ENCODE results near the gene RIMS4. TPM values are rescaled to one million over a fixed set of nuclear protein-coding genes. Genes with fewer than 3 reads are reported as not detected.

The RIMS4 gene
- polyA plus RNA-seq, 1 donor from 2014 or later = not detected

DNA sequence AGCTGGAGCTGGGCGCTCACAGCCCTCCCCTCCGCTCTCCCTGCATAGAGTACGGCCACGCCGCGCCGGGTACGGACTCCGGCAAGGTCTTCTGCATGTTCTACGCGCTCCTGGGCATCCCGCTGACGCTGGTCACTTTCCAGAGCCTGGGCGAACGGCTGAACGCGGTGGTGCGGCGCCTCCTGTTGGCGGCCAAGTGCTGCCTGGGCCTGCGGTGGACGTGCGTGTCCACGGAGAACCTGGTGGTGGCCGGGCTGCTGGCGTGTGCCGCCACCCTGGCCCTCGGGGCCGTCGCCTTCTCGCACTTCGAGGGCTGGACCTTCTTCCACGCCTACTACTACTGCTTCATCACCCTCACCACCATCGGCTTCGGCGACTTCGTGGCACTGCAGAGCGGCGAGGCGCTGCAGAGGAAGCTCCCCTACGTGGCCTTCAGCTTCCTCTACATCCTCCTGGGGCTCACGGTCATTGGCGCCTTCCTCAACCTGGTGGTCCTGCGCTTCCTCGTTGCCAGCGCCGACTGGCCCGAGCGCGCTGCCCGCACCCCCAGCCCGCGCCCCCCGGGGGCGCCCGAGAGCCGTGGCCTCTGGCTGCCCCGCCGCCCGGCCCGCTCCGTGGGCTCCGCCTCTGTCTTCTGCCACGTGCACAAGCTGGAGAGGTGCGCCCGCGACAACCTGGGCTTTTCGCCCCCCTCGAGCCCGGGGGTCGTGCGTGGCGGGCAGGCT, 60.1 kb downstream of the RIMS4 start:
- H3K4me3 Mint-ChIP-seq = no peak overlapping the region
- peaks cover 25% of the 10 kb centered on the region for H3K27me3 Mint-ChIP-seq
- no peak overlapping the region for H3K27ac Mint-ChIP-seq
- H3K9me3 Mint-ChIP-seq = no peaks in the 10 kb centered on the region
- no peaks in the 10 kb centered on the region for H3K36me3 Mint-ChIP-seq
- peaks cover 0 to 5% (median 4%) of the 10 kb centered on the region in 3 donors for H3K4me1 Mint-ChIP-seq

DNA sequence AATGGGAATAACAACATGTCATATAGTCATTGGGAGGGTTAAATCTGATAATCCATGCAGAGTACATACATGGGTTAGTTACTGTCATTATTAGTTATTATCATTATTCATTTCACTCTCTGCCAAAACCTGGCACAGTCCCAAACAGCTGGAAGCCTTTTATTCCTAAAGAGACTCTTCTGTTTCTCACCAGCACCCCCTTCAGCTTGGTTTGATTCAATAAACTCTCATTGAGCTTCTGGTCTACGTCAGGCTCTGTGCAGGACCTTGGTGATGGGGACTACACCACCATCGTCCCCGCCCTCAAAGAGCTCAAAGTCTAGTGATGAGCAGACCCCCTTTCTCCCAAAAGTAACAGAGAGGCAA, 62.4 kb downstream of the RIMS4 start:
- Mint-ChIP-seq H3K9me3 (no peaks in the 10 kb centered on the region), H3K4me1 (peaks cover 0 to 7% (median 5%) of the 10 kb centered on the region in 3 donors), H3K4me3 (no peak overlapping the region), H3K36me3 (peaks cover 2% of the 10 kb centered on the region), H3K27me3 (peaks cover 32% of the 10 kb centered on the region), H3K27ac (no peak overlapping the region)

- peaks cover 0 to 7% (median 5%) of the 10 kb centered on the region in 3 donors for H3K4me1 Mint-ChIP-seq
- H3K36me3 Mint-ChIP-seq = peaks cover 2% of the 10 kb centered on the region
- H3K9me3 Mint-ChIP-seq = no peaks in the 10 kb centered on the region
- H3K27me3 Mint-ChIP-seq = peaks cover 31% of the 10 kb centered on the region
- peak overlapping the region in 2 of 3 donors; percentile 13 to 17 for H3K27ac Mint-ChIP-seq
- H3K4me3 Mint-ChIP-seq = peak overlapping the region in 3 of 4 donors; percentile 15 to 82 (median 53)
Observed at GRCh38 chr20:44747166-44748004, 63.0 kb downstream of the RIMS4 start.

- Mint-ChIP-seq H3K36me3 (peaks cover 2% of the 10 kb centered on the region), H3K27ac (no peak overlapping the region)
Observed at GRCh38 chr20:44746367-44747165, 63.8 kb downstream of the RIMS4 start.

DNA sequence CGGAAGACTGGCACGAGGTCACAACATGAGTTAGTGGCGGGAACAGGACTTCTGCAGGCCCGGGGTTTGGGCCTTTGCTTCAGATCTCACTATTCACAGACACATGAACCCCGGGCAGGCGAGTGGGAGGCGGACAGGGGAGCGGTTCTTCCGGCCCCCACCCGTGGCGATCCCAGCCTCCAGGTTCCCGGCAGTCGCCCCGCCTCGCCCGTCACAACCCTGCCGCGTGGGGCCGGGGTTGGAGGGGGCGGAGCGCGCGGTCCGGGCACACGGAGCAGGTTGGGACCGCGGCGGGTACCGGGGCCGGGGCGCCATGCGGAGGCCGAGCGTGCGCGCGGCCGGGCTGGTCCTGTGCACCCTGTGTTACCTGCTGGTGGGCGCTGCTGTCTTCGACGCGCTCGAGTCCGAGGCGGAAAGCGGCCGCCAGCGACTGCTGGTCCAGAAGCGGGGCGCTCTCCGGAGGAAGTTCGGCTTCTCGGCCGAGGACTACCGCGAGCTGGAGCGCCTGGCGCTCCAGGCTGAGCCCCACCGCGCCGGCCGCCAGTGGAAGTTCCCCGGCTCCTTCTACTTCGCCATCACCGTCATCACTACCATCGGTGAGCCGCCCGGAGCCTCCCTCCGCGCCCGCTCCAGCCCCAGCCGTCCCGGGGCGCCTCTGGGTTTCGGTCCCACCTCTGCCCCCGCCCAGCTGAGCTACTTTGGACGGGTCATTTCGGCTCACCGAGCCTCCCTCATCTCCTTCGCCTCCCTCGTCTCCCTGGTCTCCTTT, 64.6 kb downstream of the RIMS4 start, which contains the start of gene KCNK15:
KCNK15 (plus strand) TSS at position 268 of the 769 bp plus-strand sequence; CDS start at position 314, 46 bp downstream.
- Mint-ChIP-seq H3K4me3 (peak within 1 kb of the TSS; percentile 18 to 88 (median 67)), H3K36me3 (peaks cover 2% of the 10 kb centered on the region), H3K9me3 (no peaks in the 10 kb centered on the region), H3K27ac (no peak within 1 kb of the TSS), H3K27me3 (peaks cover 32% of the 10 kb centered on the region), H3K4me1 (peaks cover 0 to 7% (median 5%) of the 10 kb centered on the region in 3 donors)

More at GRCh38 chr20:44746367-44747165, 63.8 kb downstream of the RIMS4 start:
- Mint-ChIP-seq H3K4me3 (peak overlapping the region; percentile 18 to 88 (median 67)), H3K9me3 (no peaks in the 10 kb centered on the region), H3K27me3 (peaks cover 32% of the 10 kb centered on the region), H3K4me1 (peaks cover 0 to 7% (median 5%) of the 10 kb centered on the region in 3 donors)

- H3K9me3 Mint-ChIP-seq = no peaks in the 10 kb centered on the region
- peaks cover 0 to 7% (median 5%) of the 10 kb centered on the region in 3 donors for H3K4me1 Mint-ChIP-seq
- H3K4me3 Mint-ChIP-seq = peak overlapping the region in 3 of 4 donors; percentile 25 to 63 (median 45)
- peaks cover 31% of the 10 kb centered on the region for H3K27me3 Mint-ChIP-seq
- H3K27ac Mint-ChIP-seq = no peak overlapping the region
- H3K36me3 Mint-ChIP-seq = peaks cover 2% of the 10 kb centered on the region
Observed at GRCh38 chr20:44745122-44745597, 65.2 kb downstream of the RIMS4 start.

DNA sequence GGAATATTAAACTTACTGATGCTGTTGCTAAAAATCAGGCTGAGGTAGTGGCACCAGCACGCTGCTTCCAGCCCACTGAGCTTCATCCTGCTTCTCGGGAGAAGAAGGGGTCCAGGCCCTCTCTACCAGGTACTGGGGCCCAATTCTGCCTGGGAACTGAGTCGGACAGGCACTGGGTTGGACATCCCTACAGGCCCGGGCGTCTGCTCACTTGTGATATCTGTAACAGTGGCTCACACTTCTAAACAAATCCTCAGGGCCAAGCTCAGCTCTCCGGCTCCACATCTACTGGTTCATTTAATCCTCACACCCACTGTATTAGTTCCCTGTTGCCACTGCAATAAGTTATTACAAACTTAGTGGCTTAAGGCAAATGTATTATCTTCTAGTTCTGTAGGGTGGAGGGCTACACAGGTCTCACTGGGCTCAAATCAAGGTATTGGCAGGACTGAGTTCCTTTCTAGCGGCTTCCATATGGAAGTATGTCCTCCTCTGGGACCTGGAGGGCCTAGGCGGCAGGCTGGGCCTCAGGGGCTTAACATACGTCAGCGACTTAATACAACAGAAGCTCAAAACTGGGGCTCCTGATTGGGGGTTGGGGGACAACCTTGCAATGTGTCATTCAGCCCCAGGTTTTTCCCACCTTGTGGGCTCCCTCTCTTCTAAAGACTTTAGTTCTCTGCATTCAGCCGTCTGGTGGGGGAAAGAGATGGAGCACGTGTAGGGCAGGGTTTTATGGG, 66.3 kb downstream of the RIMS4 start:
- H3K27ac Mint-ChIP-seq = peak overlapping the region in 1 of 3 donors; percentile 41
- H3K27me3 Mint-ChIP-seq = peaks cover 28% of the 10 kb centered on the region

DNA sequence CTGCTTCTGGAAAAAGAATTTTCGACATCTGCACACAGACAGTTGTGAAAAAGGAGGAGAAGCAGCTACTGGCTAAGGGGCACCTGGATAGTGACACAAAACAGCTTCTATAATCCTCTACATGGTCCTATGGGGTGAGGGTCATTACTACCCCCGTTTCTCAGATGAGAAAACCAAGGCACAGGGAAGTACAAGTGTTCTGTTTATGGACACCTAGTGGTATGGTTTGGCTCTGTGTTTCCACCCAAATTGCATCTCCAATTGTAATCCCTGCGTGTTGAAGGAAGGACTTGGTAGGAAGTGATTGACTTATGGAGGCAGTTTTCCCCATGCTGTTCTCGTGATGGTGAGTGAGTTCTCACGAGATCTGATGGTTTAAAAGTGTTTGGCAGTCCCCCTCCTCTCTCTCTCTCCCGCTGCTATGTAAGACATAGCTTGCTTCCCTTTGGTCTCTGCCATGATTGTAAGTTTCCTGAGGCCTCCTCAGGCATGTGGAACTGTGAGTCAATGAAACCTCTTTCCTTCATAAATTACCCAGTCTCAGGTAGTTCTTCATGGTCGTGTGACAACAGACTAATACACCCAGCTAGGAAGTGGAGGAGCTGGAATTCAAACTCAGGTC, 67.2 kb downstream of the RIMS4 start:
- no peak overlapping the region for H3K4me3 Mint-ChIP-seq
- no peaks in the 10 kb centered on the region for H3K9me3 Mint-ChIP-seq

More for the DNA sequence above, 66.3 kb downstream of the RIMS4 start:
- peak overlapping the region in 2 of 4 donors; percentile 12 to 19 for H3K4me3 Mint-ChIP-seq
- H3K9me3 Mint-ChIP-seq = no peaks in the 10 kb centered on the region
- H3K4me1 Mint-ChIP-seq = peaks cover 0 to 7% (median 5%) of the 10 kb centered on the region in 3 donors
- H3K36me3 Mint-ChIP-seq = peaks cover 2% of the 10 kb centered on the region

DNA sequence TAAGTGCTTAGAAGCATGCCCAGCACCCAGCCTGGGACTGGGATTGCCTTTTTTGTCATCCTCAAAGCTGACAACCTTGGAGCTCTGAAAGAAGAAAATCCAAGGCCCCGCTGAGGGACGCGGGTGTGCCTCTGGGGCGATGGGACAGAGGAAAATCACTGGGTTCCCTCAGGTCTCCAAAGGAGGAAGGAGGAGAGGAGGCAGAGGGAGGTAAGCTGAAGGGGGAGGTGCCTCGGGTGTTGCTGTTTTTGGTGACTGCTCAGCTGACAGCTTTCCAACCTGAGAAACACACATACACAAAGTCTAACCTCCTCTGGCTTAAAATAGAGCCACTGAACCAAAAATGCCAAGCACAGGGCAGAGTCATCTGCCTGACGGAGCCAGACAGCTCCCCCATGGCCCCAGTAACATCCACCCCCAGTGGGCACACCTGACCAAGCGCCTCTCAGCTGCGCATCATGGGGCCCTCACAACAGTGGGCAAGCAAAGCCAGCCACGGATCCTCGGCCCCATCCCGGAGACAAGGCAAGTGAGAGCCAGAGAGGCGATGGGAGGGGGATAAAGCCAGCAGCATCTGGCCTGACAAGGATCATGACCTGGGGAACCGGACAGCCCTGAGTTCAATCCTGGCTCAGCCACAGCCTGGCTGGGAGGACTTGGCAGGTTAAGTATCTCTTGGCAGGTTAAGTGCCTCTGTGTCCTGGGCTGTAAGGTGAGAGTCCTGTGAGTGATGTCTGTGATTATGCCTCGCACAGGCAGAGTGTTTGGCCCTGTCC, 67.9 kb downstream of the RIMS4 start:
- peak overlapping the region in 1 of 3 donors; percentile 29 for H3K27ac Mint-ChIP-seq
- peaks cover 26% of the 10 kb centered on the region for H3K27me3 Mint-ChIP-seq
- H3K4me3 Mint-ChIP-seq = no peak overlapping the region
- no peaks in the 10 kb centered on the region for H3K9me3 Mint-ChIP-seq
- peaks cover 2% of the 10 kb centered on the region for H3K36me3 Mint-ChIP-seq
- peaks cover 0 to 12% (median 8%) of the 10 kb centered on the region in 3 donors for H3K4me1 Mint-ChIP-seq

More for the DNA sequence above, 67.2 kb downstream of the RIMS4 start:
- Mint-ChIP-seq H3K36me3 (peaks cover 2% of the 10 kb centered on the region), H3K27ac (no peak overlapping the region), H3K4me1 (peaks cover 0 to 12% (median 9%) of the 10 kb centered on the region in 3 donors), H3K27me3 (peaks cover 26% of the 10 kb centered on the region)

GRCh38 chr20:44739942-44740341, 70.4 kb downstream of the RIMS4 start:
- Mint-ChIP-seq H3K4me3 (peak overlapping the region in 1 of 4 donors; percentile 13), H3K4me1 (peaks cover 4 to 11% (median 9%) of the 10 kb centered on the region in 3 donors), H3K9me3 (peaks cover 0 to 2% (median 2%) of the 10 kb centered on the region in 3 donors), H3K36me3 (peaks cover 6% of the 10 kb centered on the region), H3K27ac (no peak overlapping the region), H3K27me3 (peaks cover 7% of the 10 kb centered on the region)

DNA sequence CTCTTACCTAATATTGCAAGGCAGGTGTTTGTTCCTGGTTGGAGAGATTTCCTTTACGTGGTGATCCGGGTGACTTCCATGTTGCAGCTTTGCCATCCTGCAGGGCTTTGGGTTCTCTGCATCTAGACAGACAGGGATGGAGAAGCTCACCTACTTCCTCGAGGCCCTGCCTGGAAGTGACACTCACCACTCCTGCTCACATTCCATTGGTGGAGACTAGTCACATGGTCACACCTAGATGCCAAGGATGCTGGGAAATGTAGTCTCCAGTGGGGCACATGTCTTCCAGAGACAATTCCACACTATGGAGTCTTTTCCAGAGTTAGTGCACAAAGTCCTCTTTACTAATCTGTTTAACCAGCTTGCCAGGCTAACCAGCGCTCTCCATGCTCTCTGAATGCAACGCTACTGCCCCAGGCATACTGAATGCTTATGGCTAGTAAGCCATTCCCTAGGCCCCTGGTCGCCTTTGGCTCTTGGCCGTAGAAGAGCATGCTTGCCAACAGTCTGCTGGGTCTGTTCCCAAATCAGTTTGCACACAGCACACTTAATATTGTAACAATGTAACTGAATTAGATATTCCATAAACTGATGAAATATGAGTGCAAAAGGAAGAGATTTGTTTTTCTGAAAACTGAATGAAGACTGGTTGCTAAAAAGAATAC, 71.4 kb downstream of the RIMS4 start:
- peaks cover 0 to 2% (median 2%) of the 10 kb centered on the region in 3 donors for H3K9me3 Mint-ChIP-seq
- H3K4me3 Mint-ChIP-seq = peak overlapping the region in 1 of 4 donors; percentile 44
- peaks cover 4 to 11% (median 9%) of the 10 kb centered on the region in 3 donors for H3K4me1 Mint-ChIP-seq
- H3K36me3 Mint-ChIP-seq = peaks cover 6% of the 10 kb centered on the region
- peak overlapping the region in 1 of 3 donors; percentile 20 for H3K27ac Mint-ChIP-seq
- peaks cover 4% of the 10 kb centered on the region for H3K27me3 Mint-ChIP-seq

DNA sequence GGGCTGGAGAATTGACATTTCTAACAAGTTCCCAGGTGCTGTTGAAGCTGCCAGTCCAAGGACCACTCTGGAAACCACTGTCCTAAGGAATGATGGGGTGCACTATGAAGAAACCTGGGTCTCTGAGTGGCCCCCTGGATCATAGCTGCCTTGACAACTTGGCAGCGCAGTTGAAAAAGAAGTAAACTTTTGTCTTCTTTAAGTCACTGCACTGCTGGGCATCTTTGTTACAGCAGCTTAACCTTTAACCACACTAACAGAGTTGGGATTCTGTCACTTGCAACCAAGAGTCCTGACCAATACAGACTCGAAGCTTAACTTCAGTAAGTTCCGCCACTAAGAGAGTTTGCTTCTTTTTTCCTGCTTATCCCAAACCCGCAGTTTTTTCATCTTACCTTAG, 73.2 kb downstream of the RIMS4 start:
- peak overlapping the region in 1 of 4 donors; percentile 7 for H3K4me3 Mint-ChIP-seq
- no peak overlapping the region for H3K27ac Mint-ChIP-seq
- peaks cover 4% of the 10 kb centered on the region for H3K36me3 Mint-ChIP-seq
- H3K9me3 Mint-ChIP-seq = peaks cover 0 to 2% (median 2%) of the 10 kb centered on the region in 3 donors
- peaks cover 3% of the 10 kb centered on the region for H3K27me3 Mint-ChIP-seq
- H3K4me1 Mint-ChIP-seq = peaks cover 4 to 11% (median 9%) of the 10 kb centered on the region in 3 donors
